Measurements from ENCODE around the gene PLAAT3. TPM values are rescaled to one million over a fixed set of nuclear protein-coding genes. Genes with fewer than 3 reads are reported as not detected.
A peak's percentile ranks its signal among the peaks of the same experiment; 100 is the strongest.
"Not testable (repeated sequence)": the region's sequence is repeated elsewhere in the genome, so short reads cannot be mapped to it uniquely, and the experiment has no call there.

Gene PLAAT3
- total RNA-seq, 1 donor from 2014 or later = 4.7 TPM

GRCh38 chr11:63537293-63538101 lies 76.7 kb downstream of the PLAAT3 start:
- peak; percentile 73 for DNase-seq

- DNase-seq = peak; percentile 57
Observed at GRCh38 chr11:63536669-63537292, 77.5 kb downstream of the PLAAT3 start, which contains the start of gene PLAAT4. PLAAT4 (plus strand) TSS chr11:63536808; CDS start chr11:63536869, 61 bp downstream.

GRCh38 chr11:63535734-63536133 lies 78.5 kb downstream of the PLAAT3 start:
- DNase-seq = no peak

- no peak for DNase-seq
Observed at GRCh38 chr11:63534895-63535461, 79.3 kb downstream of the PLAAT3 start.

- no peak for DNase-seq
Observed at GRCh38 chr11:63534076-63534475, 80.2 kb downstream of the PLAAT3 start.

GRCh38 chr11:63532799-63533475 lies 81.3 kb downstream of the PLAAT3 start:
- no peak for DNase-seq

- DNase-seq = no peak
Observed at GRCh38 chr11:63532117-63532516, 82.1 kb downstream of the PLAAT3 start.

- not testable (repeated sequence) for DNase-seq
Observed at GRCh38 chr11:63531074-63531792, 83.0 kb downstream of the PLAAT3 start.

- no peak for DNase-seq
Observed at GRCh38 chr11:63530021-63530420, 84.2 kb downstream of the PLAAT3 start.

- DNase-seq = not testable (repeated sequence)
Observed at GRCh38 chr11:63529373-63529772, 84.9 kb downstream of the PLAAT3 start.

- not testable (repeated sequence) for DNase-seq
Observed at GRCh38 chr11:63528729-63529278, 85.4 kb downstream of the PLAAT3 start.

GRCh38 chr11:63528156-63528555 lies 86.1 kb downstream of the PLAAT3 start:
- not testable (repeated sequence) for DNase-seq

- DNase-seq = no peak
Observed at GRCh38 chr11:63527667-63528066, 86.6 kb downstream of the PLAAT3 start.

Other genes starting within 250 kb of the PLAAT3 start
- not detected for gene SLC22A9, start 244.6 kb downstream of the PLAAT3 start, total RNA-seq
- gene PLAAT5, start 123.3 kb downstream of the PLAAT3 start, total RNA-seq = 3.1 TPM
- gene LGALS12, start 108.3 kb downstream of the PLAAT3 start, total RNA-seq = not detected
- gene PLAAT4, start 77.6 kb downstream of the PLAAT3 start, total RNA-seq = 2.3 TPM
- gene PLAAT2, start 51.1 kb downstream of the PLAAT3 start, total RNA-seq = not detected
- gene ATL3, start 56.9 kb upstream of the PLAAT3 start, total RNA-seq = 26.0 TPM
- gene RTN3, start 67.1 kb upstream of the PLAAT3 start, total RNA-seq = 207 TPM
- 90.3 TPM for gene ZFTA, start 154.3 kb upstream of the PLAAT3 start, total RNA-seq
- 12.2 TPM for gene SPINDOC, start 199.0 kb upstream of the PLAAT3 start, total RNA-seq
- gene MARK2, start 224.7 kb upstream of the PLAAT3 start, total RNA-seq = 10.8 TPM

Measured in occipital lobe (tissue), 2 donors.